Testis (tissue), 3 donors: ENCODE measurements around the gene RIPPLY3. TPM values are rescaled to one million over a fixed set of nuclear protein-coding genes. Genes with fewer than 3 reads are reported as not detected.

ENCODE experiments used
- DNase-seq: peaks from one replicate; pipeline ENCODE4 v3.0.0-alpha.2; 2019
- H3K27ac ChIP-seq, 2 donors: fragments of 200-600 bp; sonication (generic); one replicate each; pipeline ENCODE4 v1.5.1; 2019
- H3K27me3 ChIP-seq: fragments of 200-600 bp; sonication (generic); one replicate; pipeline ENCODE4 v1.5.1; 2019
- H3K36me3 ChIP-seq: fragments of 200-600 bp; sonication (generic); one replicate; pipeline ENCODE4 v1.5.1; 2017; ENCODE audit warnings: low read depth; ENCODE audit errors: missing control alignments
- H3K4me1 ChIP-seq: fragments of 200-600 bp; sonication (generic); one replicate; pipeline ENCODE4 v1.5.1; 2019
- H3K4me3 ChIP-seq, 2 donors: fragments of 200-600 bp; sonication (generic); one replicate each; pipeline ENCODE4 v1.5.1; 2017 to 2019
- H3K9me3 ChIP-seq: fragments of 200-600 bp; sonication (generic); one replicate; pipeline ENCODE4 v1.5.1; 2017
- POLR2A ChIP-seq: fragments of 450-650 bp; IDR thresholded peaks from one replicate; pipeline ENCODE4 v1.6.1; 2017; ENCODE audit warnings: antibody characterized with exemption, mild to moderate bottlenecking, moderate library complexity
- WGBS, 2 donors: methylation state at CpG; one replicate each; pipeline ENCODE4 v1.1.5; 2018; 5-methylcytosine and 5-hydroxymethylcytosine counted together
- intact Hi-C: fragments of 100-400 bp; cut with DNase I; formaldehyde crosslinking; loops from one replicate; pipeline ENCODE4 v1.15.1; 2023; ENCODE audit warnings: low total_unique reads
- polyA plus RNA-seq: library from polyadenylated mRNA; stranded (reverse); fragments of 350-450 nt; fragmentation: Illumina TruSeq; extraction: RNeasy Lipid Tissue Mini Kit (QIAGEN cat#74804); gene quantifications from one replicate; pipeline ENCODE4 v1.2.3, GENCODE V29; 2014; ENCODE audit warnings: low read depth, low replicate concordance; ENCODE audit not compliant: insufficient read depth
- total RNA-seq, 2 donors: library from RNA; depleted of rRNA; stranded (reverse); fragments of >200 nt; gene quantifications; one replicate each; pipeline ENCODE4 v1.2.3, GENCODE V29; 2016
- TF ChIP-seq, protein P1 (sequence below), 3 experiments: fragments of 450-650 bp in 2 of 3; fragments of 200-600 bp in 1 of 3; sonication (generic) in 1 of 3; IDR thresholded peaks; one replicate each; pipeline ENCODE4 v1.5.1; 2016 to 2019; ENCODE audit warnings: antibody characterized with exemption in 3 of 3, mild to moderate bottlenecking in 2 of 3, moderate library complexity in 1 of 3

RIPPLY3 gene
- total and polyA plus RNA-seq, 3 donors from 2014 or later, result 0.25 to 0.47 (median 0.31) TPM

DNA sequence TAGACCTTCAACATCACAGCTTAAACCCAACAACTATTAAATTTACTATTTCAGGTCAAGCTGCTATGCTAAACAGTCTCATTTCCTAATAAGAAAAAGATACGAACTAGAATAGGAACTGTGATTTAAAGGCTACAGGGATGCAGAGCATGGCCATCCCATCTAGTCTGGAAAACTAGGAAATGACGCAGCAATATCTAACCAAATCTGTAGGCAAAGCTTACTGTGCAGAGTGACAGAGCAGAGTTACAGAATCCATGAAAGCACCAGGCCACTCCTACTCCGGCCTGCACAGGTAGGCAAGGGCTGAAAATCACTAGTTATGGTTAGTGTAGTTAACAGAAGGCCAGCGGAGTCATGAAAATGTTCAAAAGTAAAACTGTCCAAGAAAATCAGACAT is 42.1 kb upstream of the RIPPLY3 start:
- no peaks in the 10 kb centered on the region for H3K4me1 ChIP-seq
- no peaks in the 10 kb centered on the region for H3K36me3 ChIP-seq
- intact Hi-C loops, result no loop called here
- no peak for DNase-seq
- H3K27ac ChIP-seq, result no peak overlapping the region
- 92 to 93% methylated on average over 4 of the region's 4 CpGs for WGBS, 2 donors
- TF ChIP-seq POLR2A, result no peak
- TF ChIP-seq, protein P1, sequence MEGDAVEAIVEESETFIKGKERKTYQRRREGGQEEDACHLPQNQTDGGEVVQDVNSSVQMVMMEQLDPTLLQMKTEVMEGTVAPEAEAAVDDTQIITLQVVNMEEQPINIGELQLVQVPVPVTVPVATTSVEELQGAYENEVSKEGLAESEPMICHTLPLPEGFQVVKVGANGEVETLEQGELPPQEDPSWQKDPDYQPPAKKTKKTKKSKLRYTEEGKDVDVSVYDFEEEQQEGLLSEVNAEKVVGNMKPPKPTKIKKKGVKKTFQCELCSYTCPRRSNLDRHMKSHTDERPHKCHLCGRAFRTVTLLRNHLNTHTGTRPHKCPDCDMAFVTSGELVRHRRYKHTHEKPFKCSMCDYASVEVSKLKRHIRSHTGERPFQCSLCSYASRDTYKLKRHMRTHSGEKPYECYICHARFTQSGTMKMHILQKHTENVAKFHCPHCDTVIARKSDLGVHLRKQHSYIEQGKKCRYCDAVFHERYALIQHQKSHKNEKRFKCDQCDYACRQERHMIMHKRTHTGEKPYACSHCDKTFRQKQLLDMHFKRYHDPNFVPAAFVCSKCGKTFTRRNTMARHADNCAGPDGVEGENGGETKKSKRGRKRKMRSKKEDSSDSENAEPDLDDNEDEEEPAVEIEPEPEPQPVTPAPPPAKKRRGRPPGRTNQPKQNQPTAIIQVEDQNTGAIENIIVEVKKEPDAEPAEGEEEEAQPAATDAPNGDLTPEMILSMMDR (IDR thresholded peaks at IDR 0.05), result no peak
- no peaks in the 10 kb centered on the region for H3K27me3 ChIP-seq
- H3K9me3 ChIP-seq, result no peaks in the 10 kb centered on the region
- no peak overlapping the region for H3K4me3 ChIP-seq

DNA sequence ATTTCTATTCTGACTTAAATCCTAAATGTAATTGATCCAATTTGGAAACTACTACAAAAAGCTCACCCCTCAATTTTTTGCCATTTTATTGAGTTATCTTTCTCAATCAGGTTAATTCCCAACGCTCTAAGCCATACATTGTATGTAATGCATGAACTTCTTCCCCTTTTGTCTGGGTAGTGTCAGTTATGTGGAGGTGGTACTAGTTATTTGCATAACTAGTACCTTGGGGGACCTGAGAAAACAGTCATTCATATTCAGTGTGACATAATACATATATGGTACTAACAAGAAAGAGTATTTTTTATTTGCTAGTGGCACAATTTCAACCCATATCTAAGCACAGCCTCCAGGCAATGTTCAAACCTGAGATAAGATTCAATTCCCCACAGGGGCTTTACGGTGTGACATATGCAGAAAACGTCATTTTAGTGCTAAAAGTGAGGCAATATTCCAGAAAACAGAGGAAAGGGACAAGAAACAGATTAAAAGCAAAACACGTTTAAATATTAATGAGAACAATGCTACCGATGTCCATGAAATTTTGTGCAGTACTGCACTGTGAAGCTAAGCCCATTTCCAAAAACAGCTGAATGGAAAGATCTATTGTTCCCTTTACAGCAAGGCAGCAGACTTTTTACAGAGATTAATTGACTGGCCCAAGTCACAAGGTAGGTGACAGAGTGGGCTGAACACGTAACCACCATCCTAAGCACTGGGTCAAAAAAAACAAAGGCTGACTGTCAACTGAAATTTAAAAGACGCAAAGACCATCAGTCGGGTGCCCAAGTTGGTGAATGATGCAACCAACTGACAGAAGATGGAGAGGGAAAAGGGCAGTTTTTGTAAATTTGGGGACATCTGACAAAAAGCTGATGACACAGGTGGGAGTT is 41.4 kb upstream of the RIPPLY3 start:
- WGBS, 2 donors, result 77 to 81% methylated on average over 8 of the region's 8 CpGs
- intact Hi-C loops, result no loop called here

DNA sequence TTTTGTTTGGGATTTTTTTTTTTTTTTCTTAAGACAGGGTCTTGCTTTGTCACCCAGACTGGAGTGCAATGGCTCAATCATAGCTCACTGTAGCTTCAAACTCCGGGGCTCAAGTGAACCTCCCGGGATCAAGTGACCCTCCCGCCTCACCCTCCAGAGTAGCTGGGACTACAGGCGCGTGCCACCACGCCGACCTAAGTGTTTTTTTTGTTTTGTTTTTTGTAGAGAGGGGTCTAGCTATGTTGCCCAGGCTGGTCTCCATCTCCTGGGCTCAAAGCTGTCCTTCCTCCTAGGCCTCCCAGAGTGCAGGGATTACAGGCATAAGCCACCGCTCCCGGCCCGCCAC is 40.8 kb upstream of the RIPPLY3 start:
- DNase-seq, result no peak
- no peaks in the 10 kb centered on the region for H3K36me3 ChIP-seq
- peak overlapping the region; percentile 77 to 78 for H3K4me3 ChIP-seq
- H3K27ac ChIP-seq, result peak overlapping the region; percentile 50 to 76
- intact Hi-C loops, result no loop called here
- H3K4me1 ChIP-seq, result no peaks in the 10 kb centered on the region
- no peak for TF ChIP-seq POLR2A
- TF ChIP-seq, protein P1 (IDR thresholded peaks at IDR 0.05), result no peak
- no peaks in the 10 kb centered on the region for H3K27me3 ChIP-seq
- H3K9me3 ChIP-seq, result no peaks in the 10 kb centered on the region
- WGBS, 2 donors, result 33 to 44% methylated on average over 7 to 10 of the region's 10 CpGs

More for the DNA sequence above, 41.4 kb upstream of the RIPPLY3 start:
- Histone ChIP-seq H3K4me3 (peak overlapping the region in 1 of 2 donors; percentile 78), H3K27ac (no peak overlapping the region), H3K36me3 (no peaks in the 10 kb centered on the region), H3K27me3 (no peaks in the 10 kb centered on the region), H3K9me3 (no peaks in the 10 kb centered on the region), H3K4me1 (no peaks in the 10 kb centered on the region)
- TF ChIP-seq POLR2A, result no peak
- TF ChIP-seq, protein P1 (IDR thresholded peaks at IDR 0.05), result no peak
- DNase-seq, result no peak

DNA sequence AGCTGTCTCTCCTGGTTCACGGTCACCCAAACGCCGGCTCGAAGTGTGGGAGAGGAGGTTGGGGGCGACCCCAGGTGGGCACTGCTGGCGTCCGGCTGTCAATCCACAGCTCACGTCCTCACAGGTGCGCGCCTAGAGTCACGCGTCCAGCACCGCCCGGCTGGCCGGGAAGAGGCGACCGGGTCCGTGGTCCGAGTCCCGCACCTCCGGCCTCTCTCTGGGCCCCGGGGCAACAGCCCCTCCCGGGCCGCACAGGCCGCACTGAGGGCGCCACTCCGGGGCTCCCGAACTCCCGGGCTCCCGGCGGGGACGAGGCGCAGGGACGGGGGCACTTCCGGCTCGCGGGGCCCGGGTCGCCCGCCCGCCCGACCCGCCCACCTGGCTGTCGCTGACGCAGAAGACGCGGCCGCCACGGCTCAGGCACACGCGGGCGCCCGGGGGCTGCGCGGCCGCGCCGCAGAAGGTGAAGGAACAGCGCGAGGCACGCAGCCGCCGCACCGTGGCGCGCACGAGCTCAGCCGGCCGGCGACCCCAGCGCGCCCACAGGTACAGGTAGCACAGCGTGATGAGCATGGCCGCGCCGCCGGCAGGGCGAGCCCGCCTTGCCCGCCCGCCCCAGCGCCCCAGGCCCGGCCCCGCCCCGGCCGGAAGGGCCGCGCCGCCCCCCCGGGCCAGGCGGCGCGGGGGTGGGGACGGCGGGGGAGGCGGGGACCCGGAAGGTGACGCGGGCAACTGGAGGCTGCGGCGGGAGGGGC is 40.3 kb upstream of the RIPPLY3 start, which contains the start of gene HLCS:
HLCS (minus strand) TSS at position 604 of the 755 bp plus-strand sequence; CDS start at position 573, 31 bp downstream.
- H3K4me3 ChIP-seq, result peak within 1 kb of the TSS; percentile 77 to 78
- no peaks in the 10 kb centered on the region for H3K9me3 ChIP-seq
- H3K27me3 ChIP-seq, result no peaks in the 10 kb centered on the region
- H3K36me3 ChIP-seq, result no peaks in the 10 kb centered on the region
- 1 to 5% methylated on average over 4 to 36 of the region's 101 CpGs for WGBS, 2 donors
- intact Hi-C loops, result no loop called here
- no peaks in the 10 kb centered on the region for H3K4me1 ChIP-seq
- peak within 1 kb of the TSS; percentile 50 to 76 for H3K27ac ChIP-seq
- peak; percentile 58 for DNase-seq
- TF ChIP-seq, protein P1 (IDR thresholded peaks at IDR 0.05), result no peak
- TF ChIP-seq POLR2A, result no peak
